IMR-90 (cell line): Measurements from ENCODE around the gene KCNIP3. TPM values are rescaled to one million over a fixed set of nuclear protein-coding genes. Genes with fewer than 3 reads are reported as not detected.

Experiments used
- ATAC-seq: fragments of 200-7000 bp; cut with Tn5 transposase; 2 replicates; pipeline ENCODE4 v1.9.1; 2020; ENCODE audit warnings: low read depth, mild to moderate bottlenecking, moderate library complexity
- BruUV-seq: library from RNA; stranded (reverse); fragments of 400-500 nt; replicated peaks from 2 replicates; lab custom pipeline; 2021; lab: Mats Ljungman, UMichigan
- CTCF ChIA-PET: fragments of 300-600 bp; formaldehyde crosslinking; extraction: SDS; loops from one replicate; lab custom pipeline; 2021; ENCODE audit warnings: antibody characterized with exemption; lab: Yijun Ruan, JAX
- POLR2A ChIA-PET: fragments of 300-600 bp; sonication (Branson Sonifier 250); formaldehyde crosslinking; loops from one replicate; lab custom pipeline; 2022; ENCODE audit warnings: antibody characterized with exemption; ENCODE audit not compliant: unreplicated experiment; lab: Charles Lee
- DNase-seq: peaks from one replicate; pipeline ENCODE4 v3.0.0; 2013
- H2AFZ ChIP-seq: replicated peaks from 2 replicates; pipeline ENCODE3; 2013; ENCODE audit warnings: low read length, mild to moderate bottlenecking; ENCODE audit not compliant: poor library complexity
- H2AK5ac ChIP-seq: 2 replicates; pipeline ENCODE4 v1.6.1; 2013; ENCODE audit warnings: low read depth, low read length, inconsistent platforms
- H2AK9ac ChIP-seq: replicated peaks from 2 replicates; pipeline ENCODE3; 2013; ENCODE audit warnings: mild to moderate bottlenecking, low read depth, low read length, moderate library complexity; ENCODE audit not compliant: poor library complexity
- H2BK120ac ChIP-seq: 2 replicates; pipeline ENCODE4 v1.6.1; 2013; ENCODE audit warnings: low read depth, low read length, inconsistent platforms
- H2BK15ac ChIP-seq: 3 replicates; pipeline ENCODE4 v1.6.1; 2013; ENCODE audit warnings: low read depth, low read length, inconsistent platforms
- H2BK20ac ChIP-seq: 2 replicates; pipeline ENCODE4 v1.6.1; 2013; ENCODE audit warnings: low read depth, mild to moderate bottlenecking, inconsistent platforms, low read length, moderate library complexity
- H2BK5ac ChIP-seq: 2 replicates; pipeline ENCODE4 v1.6.1; 2013; ENCODE audit warnings: mild to moderate bottlenecking, low read depth, low read length, inconsistent platforms; ENCODE audit not compliant: poor library complexity, severe bottlenecking
- H3K14ac ChIP-seq: replicated peaks from 2 replicates; pipeline ENCODE4 v1.6.1; 2013; ENCODE audit warnings: low read depth, low read length, inconsistent platforms
- H3K18ac ChIP-seq: 2 replicates; pipeline ENCODE4 v1.6.1; 2013; ENCODE audit warnings: low read depth, low read length, control low read depth
- H3K23ac ChIP-seq: 2 replicates; pipeline ENCODE4 v1.6.1; 2013; ENCODE audit warnings: low read depth, low read length, inconsistent platforms
- H3K27ac ChIP-seq: 2 replicates; pipeline ENCODE4 v1.5.1; 2013; ENCODE audit warnings: mild to moderate bottlenecking, control low read depth, low read length; ENCODE audit not compliant: insufficient read depth
- H3K27me3 ChIP-seq: 2 replicates; pipeline ENCODE4 v1.6.1; 2013; ENCODE audit warnings: low read length; ENCODE audit not compliant: control insufficient read depth, insufficient read depth
- H3K36me3 ChIP-seq: 2 replicates; pipeline ENCODE4 v1.6.1; 2013; ENCODE audit warnings: low read length, mixed read lengths; ENCODE audit not compliant: control insufficient read depth, insufficient read depth
- H3K4ac ChIP-seq: 2 replicates; pipeline ENCODE4 v1.6.1; 2013; ENCODE audit warnings: low read depth, low read length, inconsistent platforms
- H3K4me1 ChIP-seq: 2 replicates; pipeline ENCODE4 v1.6.1; 2013; ENCODE audit warnings: low read length, mixed read lengths; ENCODE audit not compliant: control insufficient read depth, insufficient read depth
- H3K4me2 ChIP-seq: 2 replicates; pipeline ENCODE4 v1.6.1; 2013; ENCODE audit warnings: low read depth, mild to moderate bottlenecking, control low read depth, low read length, moderate library complexity
- H3K4me3 ChIP-seq: 2 replicates; pipeline ENCODE4 v1.5.1; 2013; ENCODE audit warnings: low read depth, mild to moderate bottlenecking, control low read depth, low read length, moderate library complexity; ENCODE audit not compliant: insufficient read depth
- H3K56ac ChIP-seq: 2 replicates; pipeline ENCODE4 v1.6.1; 2013; ENCODE audit warnings: low read length, inconsistent platforms; ENCODE audit not compliant: insufficient read depth; ENCODE audit errors: extremely low read depth
- H3K79me1 ChIP-seq, 2 experiments: 2 replicates each; pipeline ENCODE4 v1.6.1; 2013; ENCODE audit warnings: low read length in 2 of 2, inconsistent platforms in 1 of 2, low read depth in 1 of 2
- H3K9ac ChIP-seq: 2 replicates; pipeline ENCODE4 v1.6.1; 2013; ENCODE audit warnings: low read depth, low read length, control low read depth
- H3K9me1 ChIP-seq: 2 replicates; pipeline ENCODE4 v1.6.1; 2013; ENCODE audit warnings: low read length, inconsistent platforms; ENCODE audit not compliant: insufficient read depth
- H3K9me3 ChIP-seq: 2 replicates; pipeline ENCODE4 v1.6.1; 2013; ENCODE audit warnings: low read length; ENCODE audit not compliant: control insufficient read depth, insufficient read depth
- H4K20me1 ChIP-seq: 2 replicates; pipeline ENCODE4 v1.6.1; 2013; ENCODE audit warnings: low read length, inconsistent platforms; ENCODE audit not compliant: insufficient read depth
- H4K5ac ChIP-seq: 2 replicates; pipeline ENCODE4 v1.6.1; 2013; ENCODE audit warnings: mild to moderate bottlenecking, low read depth, low read length, control low read depth
- H4K8ac ChIP-seq, 2 experiments: 2 replicates each; pipeline ENCODE4 v1.6.1; 2013; ENCODE audit warnings: low read depth in 2 of 2, low read length in 2 of 2, control low read depth in 1 of 2, inconsistent platforms in 1 of 2
- H4K91ac ChIP-seq: 2 replicates; pipeline ENCODE4 v1.6.1; 2013; ENCODE audit warnings: low read depth, low read length, inconsistent platforms; ENCODE audit not compliant: insufficient read depth
- CHD1 ChIP-seq: IDR thresholded peaks from 2 replicates; pipeline ENCODE4 v1.6.1; 2012; ENCODE audit warnings: low read depth, low read length, improper control_type of control experiment
- WGBS, 2 experiments: methylation state at CpG; one replicate each; pipeline versions ENCODE4 v1.1.5 to v1.1.7; 2013; ENCODE audit warnings: missing lambda C conversion rate in 2 of 2; ENCODE audit not compliant: insufficient read length in 1 of 2; ENCODE audit errors: extremely low coverage in 2 of 2; 5-methylcytosine and 5-hydroxymethylcytosine counted together
- dilution Hi-C: fragments of 300-500 bp; cut with HindIII; formaldehyde crosslinking; loops from one replicate; pipeline ENCODE4 v1.14.3; 2018; ENCODE audit warnings: low sequenced_read_pairs; ENCODE audit not compliant: unreplicated experiment
- in situ Hi-C: fragments of 300-500 bp; cut with MboI; formaldehyde crosslinking; loops from 3 replicates; pipeline ENCODE4 v1.14.3; 2019; ENCODE audit warnings: low sequenced_read_pairs, inconsistent platforms, mixed read lengths
- intact Hi-C: fragments of 100-400 bp; cut with micrococcal nuclease; formaldehyde crosslinking; loops from 2 replicates; pipeline ENCODE4 v1.10.0; 2022
- polyA plus RNA-seq, 3 experiments: library from polyadenylated mRNA; depleted of rRNA; stranded (reverse); fragments of >200 nt; gene quantifications; 2 replicates each; pipeline ENCODE4 v1.2.3, GENCODE V29; 2012; ENCODE audit warnings: low replicate concordance in 1 of 3
- total RNA-seq: library from RNA; depleted of rRNA; stranded (reverse); fragments of >200 nt; gene quantifications from 2 replicates; pipeline ENCODE4 v1.2.3, GENCODE V29; 2012

Gene KCNIP3
- total and polyA plus RNA-seq, 2 of the 4 experiments (the other 2 are of a cell fraction) = 0.72 to 1.4 TPM

- ATAC-seq = no peak
These were observed 17.6 kb upstream of the KCNIP3 start for GRCh38 chr2:95279435-95280035.

More at GRCh38 chr2:95279435-95280035, 17.6 kb upstream of the KCNIP3 start:
- Histone ChIP-seq H4K91ac (no peak overlapping the region), H2BK5ac (no peak overlapping the region), H3K79me1 (no peaks in the 10 kb centered on the region), H4K20me1 (no peaks in the 10 kb centered on the region), H4K8ac (no peak overlapping the region), H3K4me2 (no peak overlapping the region), H3K36me3 (no peaks in the 10 kb centered on the region), H2BK120ac (no peak overlapping the region), H3K27ac (no peak overlapping the region), H3K4me3 (no peak overlapping the region), H3K9me1 (no peaks in the 10 kb centered on the region), H3K4ac (no peak overlapping the region), H2BK15ac (no peak overlapping the region), H2AK5ac (no peak overlapping the region), H2AK9ac (no peak overlapping the region), H3K9me3 (no peaks in the 10 kb centered on the region), H3K4me1 (no peaks in the 10 kb centered on the region), H3K14ac (no peak overlapping the region), H3K9ac (no peak overlapping the region), H3K18ac (no peak overlapping the region), H2BK20ac (no peak overlapping the region), H3K56ac (no peak overlapping the region), H3K27me3 (no peaks in the 10 kb centered on the region), H3K23ac (no peak overlapping the region), H2AFZ (no peak overlapping the region), H4K5ac (no peak overlapping the region)
- dilution Hi-C loops (no loop called here), in situ Hi-C loops (no loop called here), intact Hi-C loops (no loop called here)
- POLR2A ChIA-PET = no interaction called here
- TF ChIP-seq CHD1 = no peak
- DNase-seq = no peak
- WGBS, 2 experiments = 100% methylated on average over 1 of the region's 19 CpGs; no CpG with 5 or more reads in 1 of the 2 experiments
- CTCF ChIA-PET = no interaction called here
- no TSS peak for BruUV-seq
